HUES64 (cell line): ENCODE data around the gene BIK.
"Not testable (repeated sequence)": the region's sequence is repeated elsewhere in the genome, so short reads cannot be mapped to it uniquely, and the experiment has no call there.

ENCODE experiments used
- H3K27ac ChIP-seq: 2 replicates; pipeline ENCODE4 v1.7.0; 2013; ENCODE audit warnings: low read depth, low read length, inconsistent platforms
- H3K27me3 ChIP-seq: 2 replicates; pipeline ENCODE4 v1.6.1; 2013; ENCODE audit warnings: mild to moderate bottlenecking, low read length; ENCODE audit not compliant: insufficient read depth
- H3K36me3 ChIP-seq: 2 replicates; pipeline ENCODE4 v1.6.1; 2013; ENCODE audit warnings: mild to moderate bottlenecking, low read length; ENCODE audit not compliant: insufficient read depth
- H3K4me1 ChIP-seq: 2 replicates; pipeline ENCODE4 v1.6.1; 2013; ENCODE audit warnings: mild to moderate bottlenecking, low read length, moderate library complexity; ENCODE audit not compliant: insufficient read depth
- H3K4me3 ChIP-seq: 2 replicates; pipeline ENCODE4 v1.5.1; 2013; ENCODE audit warnings: mild to moderate bottlenecking, low read length, moderate library complexity
- H3K9ac ChIP-seq: 2 replicates; pipeline ENCODE4 v1.6.1; 2013; ENCODE audit warnings: mild to moderate bottlenecking, low read depth, low read length
- H3K9me3 ChIP-seq: 2 replicates; pipeline ENCODE4 v1.6.1; 2013; ENCODE audit warnings: low read depth, low read length; ENCODE audit not compliant: insufficient read depth
- WGBS: fragments of 150-250, 120-280 bp; methylation state at CpG from one replicate; pipeline ENCODE4 v1.1.7; 2013; ENCODE audit warnings: missing lambda C conversion rate; 5-methylcytosine and 5-hydroxymethylcytosine counted together

Gene BIK

DNA sequence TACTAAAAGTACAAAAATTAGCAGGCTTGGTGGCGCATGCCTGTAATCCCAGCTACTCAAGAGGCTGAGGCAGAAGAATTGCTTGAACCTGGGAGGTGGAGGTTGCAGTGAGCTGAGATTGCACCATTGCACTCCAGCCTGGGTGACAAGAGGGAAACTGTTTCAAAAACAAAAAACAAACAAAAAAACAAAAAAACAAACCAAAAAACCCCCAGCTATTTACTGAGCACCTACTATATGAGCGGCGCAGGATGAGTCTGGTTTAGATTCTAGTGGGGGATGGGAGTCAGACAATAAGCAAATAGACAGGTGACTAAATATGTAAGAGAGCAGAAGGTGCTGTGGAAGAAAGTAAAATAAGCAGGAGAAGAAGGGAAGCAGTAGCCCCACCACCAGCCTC lies 5.6 kb upstream of the BIK start:
- H3K4me1 ChIP-seq, H3K36me3 ChIP-seq, H3K9me3 ChIP-seq, H3K9ac ChIP-seq, H3K4me3 ChIP-seq, H3K27ac ChIP-seq: not testable (repeated sequence)
- peaks cover 12% of the 10 kb centered on the region for H3K27me3 ChIP-seq
- WGBS, result 97% methylated on average over 3 of the region's 3 CpGs

GRCh38 chr22:43106302-43106701 lies 4.2 kb upstream of the BIK start:
- Histone ChIP-seq H3K36me3 (no peaks in the 10 kb centered on the region), H3K9ac (no peak overlapping the region), H3K9me3 (no peaks in the 10 kb centered on the region), H3K4me1 (peaks cover 14% of the 10 kb centered on the region; the same call in 1 of the 2 replicates), H3K27ac (no peak overlapping the region), H3K4me3 (no peak overlapping the region), H3K27me3 (peaks cover 25% of the 10 kb centered on the region)
- 94% methylated on average over 8 of the region's 8 CpGs for WGBS

DNA sequence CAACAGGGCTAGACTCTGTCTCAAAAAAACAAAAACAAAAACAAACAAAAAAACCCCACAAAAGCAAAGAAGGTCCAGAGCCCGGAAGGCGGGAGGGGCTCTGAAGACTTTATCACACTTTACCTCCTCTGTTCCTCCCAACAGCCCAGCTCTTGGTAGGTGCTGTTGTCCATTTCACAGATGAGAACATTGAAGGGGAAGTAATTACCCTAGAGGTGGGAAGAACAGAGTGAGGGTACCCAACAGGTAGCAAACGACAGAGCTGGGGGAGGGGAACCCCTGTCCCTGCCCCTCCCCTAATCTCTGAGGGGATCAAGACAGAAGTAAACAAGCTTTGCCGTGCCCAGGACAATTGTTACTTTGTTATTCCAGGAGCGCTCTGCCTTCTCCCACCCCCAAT lies 1.0 kb upstream of the BIK start:
- Histone ChIP-seq H3K27me3 (peaks cover 45% of the 10 kb centered on the region), H3K4me3 (peak overlapping the region; percentile 18; the same call in 1 of the 2 replicates), H3K4me1 (peaks cover 4% of the 10 kb centered on the region), H3K27ac (no peak overlapping the region), H3K9me3 (no peaks in the 10 kb centered on the region), H3K9ac (no peak overlapping the region), H3K36me3 (no peaks in the 10 kb centered on the region)
- WGBS, result 31% methylated on average over 5 of the region's 5 CpGs

DNA sequence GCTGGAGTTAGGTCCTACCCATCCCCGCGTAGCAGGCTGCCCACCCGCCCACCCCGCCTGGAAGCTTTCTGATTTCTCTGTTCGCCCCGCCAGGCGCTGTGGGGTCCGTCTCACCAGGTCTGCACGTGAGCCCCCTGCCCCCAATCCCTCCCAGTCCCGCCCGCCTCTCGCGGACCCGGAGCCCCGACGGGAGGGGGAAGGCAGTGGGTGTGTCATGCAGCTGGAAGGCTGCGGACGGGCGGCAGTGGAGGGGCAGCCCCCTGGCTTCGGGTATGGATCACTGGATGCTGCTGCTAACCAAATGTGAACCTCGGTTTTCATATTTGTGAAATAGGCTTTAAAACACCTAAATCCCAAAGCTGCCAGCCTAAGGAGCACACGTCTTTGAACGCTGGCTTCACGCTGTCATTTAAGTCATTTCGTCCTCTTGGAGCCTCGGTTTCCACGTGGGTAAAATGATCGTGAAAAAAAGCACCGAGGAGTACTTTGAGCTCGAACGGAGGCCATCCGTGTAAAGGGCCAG lies 568 bp upstream of the BIK start:
- H3K36me3 ChIP-seq, result no peaks in the 10 kb centered on the region
- H3K27me3 ChIP-seq, result peaks cover 45% of the 10 kb centered on the region
- 1% methylated on average over 32 of the region's 32 CpGs for WGBS
- no peaks in the 10 kb centered on the region for H3K9me3 ChIP-seq
- peaks cover 4% of the 10 kb centered on the region for H3K4me1 ChIP-seq
- H3K9ac ChIP-seq, result 0 out of 2 replicates have a peak overlapping the region, but pooled peaks have one; percentile 2
- peak overlapping the region; percentile 61 for H3K4me3 ChIP-seq
- H3K27ac ChIP-seq, result no peak overlapping the region

GRCh38 chr22:43110927-43111623 lies 525 bp downstream of the BIK start:
- no peaks in the 10 kb centered on the region for H3K9me3 ChIP-seq
- H3K4me1 ChIP-seq, result peaks cover 4% of the 10 kb centered on the region
- H3K9ac ChIP-seq, result peak overlapping the region; percentile 43; the same call in 1 of the 2 replicates
- peak overlapping the region; percentile 61 for H3K4me3 ChIP-seq
- peaks cover 45% of the 10 kb centered on the region for H3K27me3 ChIP-seq
- no peaks in the 10 kb centered on the region for H3K36me3 ChIP-seq
- H3K27ac ChIP-seq, result no peak overlapping the region; the same call in 1 of the 2 replicates
- 2% methylated on average over 86 of the region's 86 CpGs for WGBS

DNA sequence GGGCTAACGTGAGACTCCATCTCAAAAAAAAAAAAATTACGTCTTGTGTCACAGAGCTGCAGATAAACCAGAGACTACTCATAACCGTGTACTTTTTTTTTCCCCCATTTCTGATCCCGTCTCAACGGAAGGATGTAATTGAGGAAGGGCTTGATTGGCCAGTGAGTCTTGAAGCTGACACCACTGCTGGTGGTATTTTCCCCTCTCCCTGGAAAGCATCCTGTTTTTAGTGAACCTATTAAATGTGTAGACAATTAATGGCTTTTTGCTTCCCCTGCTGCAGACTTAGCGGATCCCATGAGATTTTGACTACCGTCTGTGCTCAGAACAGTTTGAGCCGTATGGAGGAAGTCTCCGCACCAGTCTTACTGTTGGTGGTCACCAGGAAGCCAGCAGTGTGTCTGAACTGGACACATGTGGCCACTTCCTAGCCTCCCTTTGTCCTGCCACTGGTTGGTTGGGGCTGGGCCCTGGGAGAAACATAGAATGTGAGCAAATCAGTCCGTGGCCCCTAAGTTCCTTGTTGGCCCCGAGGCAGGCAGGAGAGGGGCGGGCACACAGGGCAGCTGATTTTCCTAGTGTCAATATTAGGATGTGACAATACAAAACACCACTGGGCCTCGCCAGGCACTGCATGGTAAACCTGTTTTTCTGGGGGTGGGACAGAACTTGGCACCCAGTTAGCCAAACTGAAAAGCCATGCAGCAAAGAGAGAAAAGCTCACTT lies 3.1 kb downstream of the BIK start:
- Histone ChIP-seq H3K4me3 (no peak overlapping the region), H3K27me3 (peaks cover 44% of the 10 kb centered on the region), H3K4me1 (peaks cover 10% of the 10 kb centered on the region), H3K9ac (no peak overlapping the region), H3K27ac (no peak overlapping the region), H3K9me3 (no peaks in the 10 kb centered on the region), H3K36me3 (no peaks in the 10 kb centered on the region)
- WGBS, result 85% methylated on average over 13 of the region's 13 CpGs

DNA sequence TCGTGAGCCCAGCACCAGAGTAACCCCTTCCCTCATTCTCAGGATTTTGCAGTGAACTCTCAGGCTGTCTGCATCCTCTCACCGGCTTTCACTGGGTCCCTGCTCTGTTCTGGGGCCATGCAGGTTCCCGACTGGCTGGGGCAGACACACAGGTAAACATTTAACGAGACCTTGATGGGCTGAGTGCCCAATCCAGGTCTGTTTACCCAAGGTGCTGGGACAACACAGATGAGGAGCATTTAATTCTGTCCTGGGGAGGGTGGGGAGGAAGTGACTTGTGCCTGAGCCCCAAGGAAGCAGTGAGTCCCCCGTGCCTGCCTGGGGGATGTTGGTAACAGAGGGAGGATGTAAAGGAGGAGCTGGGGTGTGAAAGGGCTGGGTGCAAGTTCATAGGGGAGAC lies 4.4 kb downstream of the BIK start:
- Histone ChIP-seq H3K27ac (no peak overlapping the region), H3K4me1 (peaks cover 10% of the 10 kb centered on the region), H3K9me3 (no peaks in the 10 kb centered on the region), H3K36me3 (no peaks in the 10 kb centered on the region), H3K4me3 (no peak overlapping the region), H3K27me3 (peaks cover 33% of the 10 kb centered on the region), H3K9ac (no peak overlapping the region)
- 82% methylated on average over 5 of the region's 5 CpGs for WGBS

- Histone ChIP-seq H3K4me1 (0 out of 2 replicates have a peak, but pooled peaks cover 6% of the 10 kb centered on the region), H3K27ac (no peak overlapping the region), H3K27me3 (peaks cover 13% of the 10 kb centered on the region), H3K9me3 (no peaks in the 10 kb centered on the region), H3K9ac (no peak overlapping the region), H3K4me3 (no peak overlapping the region), H3K36me3 (no peaks in the 10 kb centered on the region)
- 93% methylated on average over 7 of the region's 7 CpGs for WGBS
These were observed 6.4 kb downstream of the BIK start for GRCh38 chr22:43116932-43117331.

DNA sequence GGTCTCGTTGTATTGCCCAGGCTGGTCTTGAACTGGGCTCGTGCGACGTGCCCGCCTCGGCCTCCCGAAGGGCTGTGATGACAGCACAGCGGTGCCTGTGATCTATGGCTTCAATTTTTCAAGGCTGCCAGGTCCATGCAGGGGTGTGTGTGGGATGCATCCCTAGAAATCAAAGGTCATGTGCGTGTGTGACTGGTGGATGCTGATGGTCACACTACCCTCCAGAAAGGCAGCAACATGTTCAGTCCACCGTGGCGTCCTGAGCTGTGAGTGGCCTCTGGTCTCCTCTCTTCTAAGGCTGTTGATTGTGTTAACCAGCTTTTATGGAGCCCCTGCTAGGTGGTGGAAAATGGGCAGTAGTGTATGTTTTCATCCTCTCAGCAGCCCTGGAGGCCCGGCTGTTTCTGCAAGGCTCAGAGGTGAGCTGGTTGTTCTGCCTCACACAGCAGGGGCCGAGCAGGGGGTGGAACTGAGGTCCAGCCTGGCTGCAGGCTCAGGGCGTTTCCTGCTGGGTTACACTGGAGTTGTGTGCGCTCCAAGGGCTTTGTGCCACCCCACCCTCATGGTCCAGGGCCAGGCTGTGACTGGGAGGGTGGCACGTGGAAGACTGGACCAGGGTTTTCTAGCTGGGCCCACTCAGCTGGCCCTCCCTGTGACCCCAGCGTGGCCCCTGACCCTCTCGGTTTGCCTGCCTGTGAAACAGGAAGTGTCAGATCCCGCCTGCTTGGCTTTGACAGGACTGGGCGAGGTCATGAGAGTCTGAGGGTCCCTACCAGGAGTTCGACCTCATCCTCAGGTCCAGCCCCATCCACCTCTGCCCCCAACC lies 7.7 kb downstream of the BIK start:
- Histone ChIP-seq H3K9ac (no peak overlapping the region), H3K27me3 (0 out of 2 replicates have a peak, but pooled peaks cover 2% of the 10 kb centered on the region), H3K4me1 (0 out of 2 replicates have a peak, but pooled peaks cover 6% of the 10 kb centered on the region), H3K9me3 (no peaks in the 10 kb centered on the region), H3K36me3 (no peaks in the 10 kb centered on the region), H3K27ac (no peak overlapping the region), H3K4me3 (no peak overlapping the region)
- 80% methylated on average over 21 of the region's 21 CpGs for WGBS

- Histone ChIP-seq H3K4me3 (no peak overlapping the region), H3K4me1 (0 out of 2 replicates have a peak, but pooled peaks cover 6% of the 10 kb centered on the region), H3K36me3 (no peaks in the 10 kb centered on the region), H3K9ac (no peak overlapping the region), H3K27me3 (no peaks in the 10 kb centered on the region), H3K27ac (no peak overlapping the region), H3K9me3 (no peaks in the 10 kb centered on the region)
- 85% methylated on average over 7 of the region's 7 CpGs for WGBS
These were observed 8.5 kb downstream of the BIK start for GRCh38 chr22:43118953-43119458.
